HG03095 (cell line): Measurements from ENCODE around the gene CSRNP2.
A peak's percentile ranks its signal among the peaks of the same experiment; 100 is the strongest.
"Not testable (repeated sequence)": the region's sequence is repeated elsewhere in the genome, so short reads cannot be mapped to it uniquely, and the experiment has no call there.

Experiments
- ATAC-seq: cut with Tn5 transposase; IDR thresholded peaks from one replicate; pipeline ENCODE4 v1.9.1; 2021; ENCODE audit warnings: moderate library complexity; ENCODE audit not compliant: unreplicated experiment

Gene CSRNP2

GRCh38 chr12:51028126-51028812 lies 55.1 kb downstream of the CSRNP2 start:
- ATAC-seq, result no peak

DNA sequence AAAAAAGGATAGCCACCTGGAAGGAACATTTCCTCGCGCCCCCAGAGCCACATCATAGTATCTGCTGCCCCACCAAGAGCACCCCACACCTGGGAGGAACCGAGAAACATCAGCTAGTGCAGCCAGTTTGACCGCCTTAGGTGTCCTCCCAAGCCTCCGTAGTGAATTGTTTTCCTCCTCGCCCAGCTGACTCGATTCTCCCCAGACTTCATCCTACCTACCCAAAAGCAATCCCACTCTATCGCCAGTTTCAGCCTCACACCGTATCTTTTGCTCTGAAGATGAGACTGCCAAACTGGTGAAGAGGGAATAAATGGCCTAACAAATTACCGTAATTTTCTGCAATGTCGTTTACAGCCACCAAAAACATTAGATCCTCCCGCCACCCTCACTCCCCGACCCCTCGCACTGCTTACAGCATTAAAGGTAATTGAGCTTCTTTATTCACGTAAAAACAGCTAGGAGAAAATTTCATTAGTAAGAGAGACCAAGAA lies 56.0 kb downstream of the CSRNP2 start:
- ATAC-seq, result no peak

- ATAC-seq, result peak; percentile 86
Measured at GRCh38 chr12:51025836-51026638, 57.4 kb downstream of the CSRNP2 start, which contains the start of gene SLC11A2. SLC11A2 (minus strand) TSS chr12:51026384; CDS start chr12:51010728, 15,656 bp downstream.

DNA sequence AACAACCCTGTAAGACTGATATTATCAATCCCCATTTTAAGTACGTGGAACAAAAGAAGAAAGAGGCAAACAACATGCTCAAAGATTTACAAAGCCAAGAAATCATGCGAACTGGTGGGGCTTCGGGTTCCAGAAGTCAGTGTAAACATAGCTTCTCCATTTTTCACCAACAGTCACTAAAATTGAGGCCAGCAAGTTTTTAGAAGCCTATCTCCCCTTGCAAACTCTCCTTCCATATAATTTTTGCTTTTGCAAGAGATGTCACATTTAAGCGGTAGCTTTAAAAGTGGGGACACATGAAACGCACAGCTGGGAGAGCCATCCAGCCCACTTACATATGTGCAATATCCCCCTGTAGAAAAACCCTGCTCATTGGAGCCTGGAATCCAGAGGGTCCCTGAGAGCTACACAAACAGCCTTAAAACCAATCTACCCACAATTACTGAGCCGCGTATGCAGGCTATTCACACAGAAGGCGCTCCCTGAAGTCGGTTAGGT lies 58.0 kb downstream of the CSRNP2 start:
- ATAC-seq, result no peak

DNA sequence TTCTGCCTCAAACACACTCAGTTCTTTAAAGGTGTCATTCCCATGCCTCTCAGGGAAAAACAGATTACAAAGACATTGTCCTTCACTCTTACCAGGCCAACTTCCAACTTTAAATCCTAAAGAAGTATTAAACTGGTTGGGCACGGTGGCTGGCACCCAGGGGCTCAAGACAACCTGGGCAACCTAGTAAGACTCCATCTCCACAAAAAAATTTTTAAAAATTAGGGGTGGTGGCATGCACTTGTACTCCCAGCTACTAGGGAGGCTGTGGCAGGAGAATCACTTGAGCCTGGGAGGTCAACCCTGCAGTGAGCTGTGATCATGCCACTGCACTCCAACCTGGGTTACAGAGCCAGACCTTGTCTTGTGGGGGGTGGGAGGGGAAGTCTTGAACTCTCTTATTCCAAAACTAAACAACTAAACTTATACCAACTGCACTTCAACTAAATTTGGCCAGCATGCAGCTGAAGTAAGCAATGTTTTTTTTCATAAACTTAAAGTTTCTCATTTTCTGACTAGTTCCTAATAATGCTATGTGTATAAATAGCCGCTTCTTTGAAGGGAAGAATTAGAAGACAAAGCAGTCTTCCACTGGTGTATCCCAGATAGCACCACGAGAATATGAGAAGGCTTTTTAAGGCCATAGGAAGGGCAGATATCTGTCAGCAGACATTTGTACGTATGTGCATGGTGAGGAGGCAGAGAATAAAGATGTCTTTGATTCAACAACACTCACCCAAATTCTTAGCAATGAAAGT lies 59.6 kb downstream of the CSRNP2 start:
- ATAC-seq, result no peak

GRCh38 chr12:51021694-51022093 lies 61.7 kb downstream of the CSRNP2 start:
- ATAC-seq, result no peak

GRCh38 chr12:51020448-51021182 lies 62.8 kb downstream of the CSRNP2 start:
- ATAC-seq, result no peak

DNA sequence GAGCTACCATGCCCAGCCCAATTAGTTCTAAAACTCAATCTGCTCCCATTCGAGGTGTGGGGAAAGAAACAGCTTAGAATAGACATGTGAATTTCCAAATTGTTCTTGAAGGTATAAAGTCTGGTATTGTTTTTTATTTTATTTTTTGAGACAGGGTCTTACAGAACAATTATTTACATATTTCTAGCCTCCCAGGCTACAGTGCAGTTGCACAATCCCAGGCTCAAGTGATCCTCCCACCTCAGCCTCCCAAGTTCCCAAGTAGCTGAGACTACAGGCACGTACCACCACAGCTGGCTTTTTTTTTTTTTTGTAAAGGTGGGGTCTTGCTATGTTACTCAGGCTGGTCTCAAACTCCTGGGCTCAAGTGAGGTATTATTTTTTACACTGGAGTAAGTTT lies 63.5 kb downstream of the CSRNP2 start:
- ATAC-seq, result no peak

DNA sequence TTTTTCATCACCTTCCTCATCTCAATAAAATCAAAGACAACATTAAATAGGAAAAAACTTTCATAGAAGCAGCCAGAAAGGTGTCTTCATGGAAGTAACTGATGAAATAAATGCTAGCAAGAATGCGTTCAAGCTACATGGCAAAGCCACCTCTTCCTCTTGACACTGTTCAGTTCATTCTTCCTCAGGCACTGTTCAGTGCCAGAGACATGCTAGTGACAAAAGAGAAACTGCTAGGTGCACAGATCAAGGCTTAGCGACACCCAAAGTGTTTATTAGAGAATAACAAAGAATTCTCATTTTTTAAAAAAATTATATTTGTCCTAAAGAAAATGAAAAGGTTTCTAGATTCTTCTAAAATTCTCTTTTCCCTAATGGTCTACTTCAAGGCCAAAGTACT lies 64.4 kb downstream of the CSRNP2 start:
- ATAC-seq, result no peak

DNA sequence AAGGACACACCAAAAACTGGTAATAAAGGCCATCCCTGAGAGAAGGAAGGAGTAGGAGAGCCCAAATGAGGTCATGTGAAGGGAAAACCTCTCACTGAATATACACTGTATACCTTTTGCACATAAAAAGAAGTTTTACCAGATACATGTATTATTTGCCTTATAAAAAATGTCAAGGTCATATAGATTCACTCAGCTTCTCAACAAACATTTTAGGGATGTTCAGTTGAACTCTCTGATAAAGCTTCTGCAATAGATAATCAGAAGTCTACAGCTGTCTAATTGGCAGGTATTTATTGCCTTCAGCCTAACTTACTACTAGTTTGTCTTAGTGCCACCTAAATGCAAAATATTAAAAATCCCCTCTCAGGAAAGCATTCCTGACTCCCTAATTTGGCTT lies 65.9 kb downstream of the CSRNP2 start:
- no peak for ATAC-seq

DNA sequence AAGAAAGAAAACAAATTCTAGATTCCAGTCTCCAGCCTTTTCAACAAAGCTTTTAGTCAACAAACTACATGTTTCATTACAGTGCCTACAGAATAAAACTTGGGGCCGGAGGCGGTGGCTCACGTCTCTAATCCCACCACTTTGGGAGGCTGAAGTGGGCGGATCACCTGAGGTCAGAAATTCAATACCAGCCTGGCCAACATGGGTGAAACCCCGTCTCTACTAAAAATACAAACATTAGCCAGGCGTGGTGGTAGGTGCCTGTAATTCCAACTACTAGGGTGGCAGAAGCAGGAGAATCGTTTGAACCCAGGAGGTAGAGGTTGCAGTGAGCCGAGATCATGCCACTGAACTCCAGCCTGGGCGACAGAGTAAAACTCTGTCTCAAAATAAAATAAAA lies 68.9 kb downstream of the CSRNP2 start:
- not testable (repeated sequence) for ATAC-seq

DNA sequence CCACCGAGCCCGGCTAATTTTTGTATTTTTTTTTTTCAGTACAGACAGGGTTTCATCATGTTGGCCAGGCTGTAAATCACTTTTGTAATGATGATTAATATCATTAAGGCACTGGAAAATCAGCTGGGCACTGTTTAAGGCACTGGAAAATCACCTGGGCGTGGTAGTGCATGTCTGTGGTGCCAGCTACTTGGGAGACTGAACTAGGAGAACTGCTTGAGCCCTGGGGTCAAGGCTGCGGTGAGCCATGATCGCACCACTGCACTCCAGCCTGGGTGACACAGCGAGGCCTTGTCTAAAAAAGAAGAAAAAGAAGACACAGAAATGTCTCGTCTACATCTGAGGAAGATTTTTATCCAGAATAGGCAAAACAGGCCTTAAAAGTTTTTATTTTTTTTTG lies 70.0 kb downstream of the CSRNP2 start:
- no peak for ATAC-seq

DNA sequence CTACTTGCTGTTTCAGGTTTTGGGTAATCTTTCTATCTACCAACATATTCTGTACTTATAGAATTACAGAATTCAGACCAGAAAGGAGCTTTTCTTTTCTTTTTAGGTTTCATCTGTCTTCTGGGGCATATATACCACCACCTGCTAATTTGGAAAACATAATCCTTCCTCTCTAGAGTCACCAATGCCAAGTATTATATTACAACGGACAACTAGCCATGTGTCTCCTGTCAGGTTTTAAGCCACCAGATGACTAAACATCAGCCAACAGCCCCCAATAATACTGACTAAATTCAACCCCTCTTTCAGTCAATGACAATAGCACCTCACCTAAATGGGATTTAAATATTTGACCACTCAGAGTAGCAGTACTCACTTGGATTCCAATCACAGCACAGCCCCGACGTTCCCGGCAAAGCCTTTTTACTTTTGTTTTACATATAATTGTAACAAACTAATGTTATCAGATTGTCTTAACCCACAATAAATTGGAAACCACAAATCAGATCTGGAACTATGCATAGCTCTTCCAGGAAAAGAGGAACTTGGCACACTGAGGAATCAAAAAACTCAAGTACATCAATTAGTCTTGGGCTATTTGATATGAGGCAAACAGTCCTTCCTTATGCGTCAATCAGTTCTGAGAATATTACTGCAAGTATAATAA lies 70.7 kb downstream of the CSRNP2 start:
- ATAC-seq, result no peak

DNA sequence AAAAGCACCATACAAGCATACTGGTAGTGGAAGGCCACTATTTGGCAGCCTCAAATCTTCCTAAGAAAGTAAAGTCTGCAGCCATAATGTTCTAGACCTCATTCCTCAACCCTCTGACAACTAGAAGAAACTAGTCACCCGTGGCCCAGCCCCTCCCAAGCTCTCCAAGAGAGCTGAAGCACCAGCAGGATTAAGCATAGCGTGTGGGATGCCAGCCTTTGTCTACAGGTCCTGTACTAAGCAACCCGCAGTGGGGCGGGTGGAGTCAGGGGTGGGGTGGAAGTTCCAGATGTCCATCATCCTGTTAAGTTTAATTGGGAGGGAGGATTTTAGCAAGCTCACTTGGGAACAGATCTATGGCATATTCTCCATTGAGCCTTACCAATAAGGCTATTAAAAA lies 71.4 kb downstream of the CSRNP2 start:
- no peak for ATAC-seq
